K562 (cell line): Measurements from ENCODE around the gene ACER1. TPM values are rescaled to one million over a fixed set of nuclear protein-coding genes. Genes with fewer than 3 reads are reported as not detected.

Experiments used
- CBX8 ChIP-seq: fragments of 200-600 bp; sonication (generic); IDR thresholded peaks from 2 replicates; pipeline ENCODE4 v1.6.1; 2012; ENCODE audit warnings: borderline replicate concordance, mixed run types, low read depth, mild to moderate bottlenecking, moderate library complexity, mixed read lengths, low read length, control low read depth, inconsistent platforms; ENCODE audit not compliant: poor library complexity, severe bottlenecking; ENCODE audit errors: extremely low read depth
- IFI16 ChIP-seq: fragments of 250-450 bp; sonication (Bioruptor Pico); IDR thresholded peaks from 2 replicates; pipeline ENCODE4 v2.1.2; 2022; ENCODE audit warnings: mild to moderate bottlenecking, inconsistent platforms
- MAZ ChIP-seq, 2 experiments: fragments of 450-650 bp in 1 of 2; sonication (generic) in 1 of 2; formaldehyde crosslinking; IDR thresholded peaks in 1 of 2; conservative IDR thresholded peaks in 1 of 2; 2 replicates each; pipeline versions ENCODE4 v1.4.0 to v1.5.0; 2020; ENCODE audit warnings: mild to moderate bottlenecking in 1 of 2, missing genetic modification reagents in 1 of 2
- MGA ChIP-seq: fragments of 450-650 bp; IDR thresholded peaks from 2 replicates; pipeline ENCODE4 v1.6.1; 2016; ENCODE audit warnings: mild to moderate bottlenecking, moderate library complexity
- MTA3 ChIP-seq: fragments of 450-650 bp; formaldehyde crosslinking; IDR thresholded peaks from 2 replicates; pipeline ENCODE4 v1.6.1; 2017; ENCODE audit warnings: mild to moderate bottlenecking, borderline replicate concordance
- NBN ChIP-seq: fragments of 450-650 bp; IDR thresholded peaks from 2 replicates; pipeline ENCODE4 v1.6.1; 2016; ENCODE audit warnings: low read depth, mild to moderate bottlenecking
- NR3C1 ChIP-seq: sonication (generic); formaldehyde crosslinking; IDR thresholded peaks from 2 replicates; pipeline ENCODE4 v1.8.1; 2022; ENCODE audit warnings: missing genetic modification reagents
- RNF2 ChIP-seq: sonication (generic); IDR thresholded peaks from 2 replicates; pipeline ENCODE4 v1.6.1; 2016
- SIN3B ChIP-seq: fragments of 450-650 bp; IDR thresholded peaks from 2 replicates; pipeline ENCODE4 v1.6.1; 2017; ENCODE audit warnings: low read depth, mild to moderate bottlenecking, moderate library complexity
- SP1 ChIP-seq: sonication (generic); formaldehyde crosslinking; IDR thresholded peaks from 2 replicates; pipeline ENCODE4 v1.8.1; 2022; ENCODE audit warnings: mild to moderate bottlenecking, missing genetic modification reagents
- TCF15 ChIP-seq: fragments of 250-450 bp; sonication (Bioruptor Pico); IDR thresholded peaks from 2 replicates; pipeline ENCODE4 v1.8.0; 2022; ENCODE audit warnings: moderate library complexity, mild to moderate bottlenecking, inconsistent platforms
- ZNF146 ChIP-seq: IDR thresholded peaks from one replicate; pipeline ENCODE4 v1.6.1; 2018; ENCODE audit warnings: missing compliant biosample characterization; ENCODE audit not compliant: unreplicated experiment
- ZNF274 ChIP-seq: IDR thresholded peaks from 2 replicates; pipeline ENCODE4 v1.6.1; 2011; ENCODE audit warnings: low read depth, mild to moderate bottlenecking, low read length, moderate library complexity, borderline replicate concordance
- ZNF316 ChIP-seq: fragments of 450-650 bp; IDR thresholded peaks from 2 replicates; pipeline ENCODE4 v1.6.1; 2016
- ZNF511 ChIP-seq: sonication (generic); formaldehyde crosslinking; IDR thresholded peaks from 2 replicates; pipeline ENCODE4 v1.8.0; 2022; ENCODE audit warnings: mild to moderate bottlenecking, missing genetic modification reagents
- polyA plus RNA-seq, 8 experiments: library from polyadenylated mRNA; depleted of rRNA in 4 of 8; stranded (reverse) in 5 of 8; unstranded in 3 of 8; fragments of >200 nt; fragmentation: Nextera tagmentation in 2 of 8; fragmentation: Illumina TruSeq in 1 of 8; extraction: Ambion mirVana in 2 of 8; extraction: Trizol in 1 of 8; gene quantifications; 2 replicates each; pipeline versions ENCODE4 v1.2.1 to v1.2.3, GENCODE V29; 2011 to 2014; ENCODE audit warnings: inconsistent platforms in 1 of 8, missing spikeins in 1 of 8
- total RNA-seq, 7 experiments: library from RNA; depleted of rRNA in 6 of 7; stranded (reverse); fragments of >200 nt in 6 of 7; fragmentation: Illumina TruSeq in 2 of 7; extraction: Trizol in 2 of 7; gene quantifications; 2 replicates each; pipeline versions ENCODE4 v1.2.1 to v1.2.3, GENCODE V29; 2011 to 2021; ENCODE audit warnings: low replicate concordance in 1 of 7

Gene ACER1
- total and polyA plus RNA-seq, 9 of the 15 experiments (the other 6 are each of a cell fraction or from before 2014, with no cell fraction given): not detected

- TF ChIP-seq MGA (peak; percentile 78), ZNF146 (no peak), RNF2 (peak; percentile 32; the same call in 1 of the 2 replicates), NR3C1 (CRISPR knock-in tag) (no peak), ZNF511 (CRISPR knock-in tag) (0 out of 2 replicates have a peak, but pooled peaks have one; percentile 28), IFI16 (CRISPR knock-in tag) (no peak), ZNF316 (no peak), MTA3 (no peak), NBN (0 out of 2 replicates have a peak, but pooled peaks have one; percentile 70), TCF15 (no peak), SP1 (CRISPR knock-in tag) (peak; percentile 50; the same call in 1 of the 2 replicates), CBX8 (no peak), ZNF274 (no peak), MAZ (CRISPR knock-in tag; conservative IDR thresholded peaks at IDR 0.05 in 1 of 2, IDR thresholded peaks at IDR 0.05 in 1 of 2) (peak; percentile 95 to 99), SIN3B (peak; percentile 59; the same call in 1 of the 2 replicates)
Observed at GRCh38 chr19:6279931-6280591, 53.4 kb downstream of the ACER1 start, which contains the start of gene MLLT1 (continued).
